HG03571 (cell line): ENCODE results near the gene RPGRIP1L.

Source experiments
- ATAC-seq: cut with Tn5 transposase; IDR thresholded peaks from one replicate; pipeline ENCODE4 v1.9.1; 2021; ENCODE audit not compliant: unreplicated experiment

The RPGRIP1L gene

DNA sequence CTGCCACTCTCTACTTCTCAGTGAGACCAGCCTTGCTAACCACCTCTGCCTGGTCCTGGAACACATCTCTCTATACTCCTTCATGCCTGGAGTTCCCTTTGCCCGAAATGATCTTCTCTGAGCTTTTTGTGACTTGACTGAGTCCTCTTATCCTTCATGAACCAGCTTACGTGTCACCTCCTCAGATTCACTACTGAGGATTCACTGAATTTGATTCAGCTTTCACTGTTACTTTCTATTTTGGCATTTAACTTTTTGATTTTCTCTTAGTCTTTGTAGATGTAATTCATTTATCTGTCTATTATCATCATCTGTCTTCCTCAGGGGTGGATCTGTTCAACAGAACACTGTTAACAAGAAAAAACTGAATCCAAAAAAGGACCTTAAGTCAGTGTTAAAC lies 95.6 kb downstream of the RPGRIP1L start:
- no peak for ATAC-seq

- no peak for ATAC-seq
Observed at GRCh38 chr16:53605831-53606400, 97.7 kb downstream of the RPGRIP1L start.

DNA sequence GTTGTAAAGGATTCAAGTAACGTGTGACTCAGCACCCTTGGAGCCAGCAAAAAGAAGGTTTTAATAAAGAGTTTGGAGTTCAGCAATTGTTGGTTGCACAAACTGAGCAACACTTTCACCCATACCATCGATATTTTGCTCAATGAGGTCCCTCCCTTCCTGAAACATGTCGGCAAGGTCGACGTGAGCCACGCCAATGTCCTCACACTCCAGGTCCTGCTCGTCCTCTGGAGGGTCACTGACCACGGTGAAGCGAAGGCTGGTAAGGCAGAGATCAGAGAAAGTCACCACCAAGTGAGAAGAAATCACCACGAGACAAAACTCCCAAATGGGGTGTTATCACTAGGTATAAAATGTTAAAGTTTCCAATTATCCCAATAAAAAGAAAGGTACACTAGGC lies 98.3 kb downstream of the RPGRIP1L start:
- no peak for ATAC-seq

DNA sequence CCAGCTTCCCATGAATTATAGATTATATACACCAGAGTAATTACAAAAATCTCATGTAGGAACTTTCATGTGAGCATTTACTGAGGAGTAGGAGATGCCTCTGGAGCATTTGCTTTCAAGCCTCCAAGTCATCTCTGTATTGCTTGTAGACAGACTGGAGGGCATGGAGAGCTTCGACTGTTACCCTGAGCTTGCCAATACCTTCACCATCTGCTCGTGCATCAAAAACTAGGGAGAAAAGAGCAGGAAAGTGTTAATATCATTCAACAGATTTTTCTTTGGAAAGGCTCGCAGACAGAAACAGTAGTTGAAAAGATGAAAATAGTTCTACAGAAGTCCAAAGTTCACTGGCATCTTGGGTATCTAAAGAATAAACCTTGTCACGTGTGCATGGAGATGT lies 101.7 kb downstream of the RPGRIP1L start:
- no peak for ATAC-seq

GRCh38 chr16:53600616-53601015 lies 103.0 kb downstream of the RPGRIP1L start:
- no peak for ATAC-seq

DNA sequence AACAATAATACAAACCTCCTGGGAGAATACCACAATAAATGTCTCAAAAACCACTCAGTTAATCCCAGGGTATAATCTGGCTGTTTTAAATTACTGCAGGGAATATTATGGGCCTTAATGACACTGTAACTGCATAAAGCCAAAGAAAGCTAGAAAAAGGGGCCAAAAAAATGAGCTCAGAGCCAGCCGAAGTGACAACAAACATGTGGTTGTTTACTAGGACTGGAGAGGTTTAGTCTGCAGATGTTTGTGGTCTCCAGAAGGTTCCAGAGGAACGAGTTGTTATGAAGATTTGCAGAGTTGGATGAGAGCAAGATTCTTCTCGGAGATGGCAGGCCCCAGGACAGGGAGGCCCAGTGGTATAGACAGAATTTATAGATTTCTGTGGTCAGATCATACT lies 103.5 kb downstream of the RPGRIP1L start:
- ATAC-seq: no peak

DNA sequence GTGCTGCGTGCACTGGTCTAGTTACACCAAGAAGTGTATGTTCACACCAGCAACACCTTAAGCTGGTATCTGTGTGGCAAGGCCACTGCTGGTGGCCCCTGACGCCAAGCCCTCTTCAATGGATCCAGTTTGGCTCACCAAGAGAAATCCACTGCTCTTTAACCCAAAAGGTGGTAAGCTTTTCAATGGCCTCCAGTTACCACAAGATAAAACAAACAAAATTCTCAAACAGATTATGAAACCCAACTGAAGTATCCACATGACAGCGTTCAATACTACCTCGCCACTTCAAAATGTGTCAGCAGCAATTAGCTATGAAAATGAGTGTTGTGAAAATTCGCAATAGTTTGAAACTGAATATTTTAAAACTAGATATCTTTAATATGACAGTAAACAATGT lies 104.1 kb downstream of the RPGRIP1L start:
- no peak for ATAC-seq

DNA sequence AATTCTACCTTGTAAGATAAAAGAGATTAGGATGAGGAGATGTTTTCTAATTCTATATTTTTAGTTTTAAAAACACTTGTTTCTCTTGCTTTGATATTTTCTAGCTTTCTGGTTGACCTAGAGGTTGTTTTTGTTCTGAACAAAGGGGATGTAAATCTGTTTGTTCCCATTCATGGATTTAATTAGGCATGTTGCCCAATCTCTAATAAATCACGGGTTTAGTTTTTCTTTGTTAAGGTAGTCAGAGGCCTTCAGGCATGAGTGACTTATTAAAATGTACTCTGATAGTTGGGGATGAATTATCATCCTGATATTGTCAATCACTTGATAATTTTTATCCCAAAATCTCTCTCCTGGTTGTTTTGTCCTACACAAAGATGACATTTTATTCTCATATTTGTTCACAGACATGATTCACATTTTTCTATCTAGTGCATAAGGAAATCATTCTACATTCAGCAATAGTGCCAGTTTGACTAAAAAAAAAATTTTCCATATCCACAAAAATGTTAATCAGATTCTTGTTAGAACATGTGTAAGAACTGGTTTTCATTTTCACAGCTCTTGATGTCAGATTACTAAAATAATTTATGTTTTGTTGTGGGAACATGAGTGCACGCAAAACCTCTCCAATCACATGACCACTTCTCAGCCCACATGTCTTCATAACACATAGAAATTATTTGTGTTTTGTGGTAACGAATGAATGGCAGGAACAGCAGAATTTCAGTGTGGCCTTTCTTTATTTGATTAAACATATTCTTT lies 105.0 kb downstream of the RPGRIP1L start:
- ATAC-seq: no peak

GRCh38 chr16:53597776-53598175 lies 105.9 kb downstream of the RPGRIP1L start:
- ATAC-seq: no peak

- no peak for ATAC-seq
Observed at GRCh38 chr16:53588081-53588648, 115.5 kb downstream of the RPGRIP1L start.

DNA sequence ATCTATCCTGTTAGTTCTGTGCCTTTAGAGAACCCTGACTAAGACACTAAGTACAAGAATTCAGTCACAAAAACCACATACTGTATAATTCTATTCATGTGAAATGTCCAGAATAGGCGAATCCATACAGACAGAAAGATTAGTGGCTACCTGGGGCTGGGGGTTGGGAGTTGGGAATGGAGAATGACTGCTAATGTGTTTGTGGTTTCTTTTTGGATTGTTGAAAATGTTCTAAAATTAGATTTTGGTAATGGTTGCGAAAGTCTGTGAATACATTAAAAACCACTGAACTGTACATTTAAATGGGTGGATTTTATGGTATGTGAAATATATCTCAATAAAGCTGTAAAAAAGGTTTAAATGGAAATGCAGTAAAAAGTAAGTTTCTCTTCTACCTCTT lies 120.3 kb downstream of the RPGRIP1L start:
- ATAC-seq: no peak

DNA sequence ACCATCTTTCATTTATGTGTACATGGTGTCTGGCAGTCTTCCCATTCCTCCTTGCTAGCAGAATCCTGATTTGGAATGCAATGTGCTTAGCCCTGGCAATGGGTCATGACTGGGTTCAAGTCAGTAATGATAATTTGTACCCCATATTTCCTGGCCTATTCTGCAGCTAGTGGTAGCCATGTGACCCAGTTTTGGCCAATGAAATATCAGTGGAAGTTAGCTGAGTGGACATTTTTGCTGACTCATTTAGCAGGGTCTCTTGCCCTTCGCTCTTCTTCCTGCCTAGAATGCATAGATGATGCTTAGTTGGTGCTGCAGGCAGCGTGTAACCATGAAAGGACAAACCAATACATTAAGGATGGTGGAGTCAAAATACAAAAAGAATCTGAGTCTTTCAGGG lies 121.9 kb downstream of the RPGRIP1L start:
- ATAC-seq: no peak

DNA sequence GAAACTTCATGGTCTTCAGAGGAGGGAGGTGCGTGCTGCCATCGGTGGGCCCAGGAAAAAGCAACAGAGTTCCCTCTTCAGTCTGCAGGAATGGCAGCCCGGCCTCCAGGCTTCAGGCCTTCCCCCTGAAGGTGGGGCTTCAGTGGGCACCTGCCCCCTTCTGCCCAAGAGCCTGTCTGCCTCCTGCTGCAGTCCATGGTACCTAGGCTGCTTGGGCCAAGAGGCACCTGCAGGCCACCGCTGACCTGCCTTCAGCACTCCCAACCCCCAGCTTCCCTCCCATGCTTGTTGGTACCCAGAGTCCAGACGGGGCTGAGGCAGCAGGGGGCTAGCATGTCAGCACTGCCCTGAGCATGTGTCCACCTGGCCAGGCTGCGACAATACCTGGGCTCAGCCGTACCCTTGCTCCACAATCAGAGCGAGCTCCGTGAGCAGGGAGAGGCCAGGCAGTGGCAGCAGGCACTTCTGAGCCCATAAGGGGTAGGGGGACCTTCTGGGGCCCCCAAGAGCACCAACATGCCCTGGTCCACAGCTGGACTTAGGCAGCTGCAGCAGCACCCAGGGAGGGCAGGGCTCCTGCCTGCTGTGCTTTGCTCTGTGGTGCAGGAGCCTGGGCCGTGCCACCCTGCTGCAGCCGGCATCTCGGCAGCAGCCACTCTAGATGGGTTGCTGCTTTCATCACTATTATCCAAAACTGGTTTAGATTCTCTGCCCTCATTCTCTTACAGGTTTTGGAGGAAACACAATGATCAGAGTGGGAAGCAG lies 123.4 kb downstream of the RPGRIP1L start:
- no peak for ATAC-seq

DNA sequence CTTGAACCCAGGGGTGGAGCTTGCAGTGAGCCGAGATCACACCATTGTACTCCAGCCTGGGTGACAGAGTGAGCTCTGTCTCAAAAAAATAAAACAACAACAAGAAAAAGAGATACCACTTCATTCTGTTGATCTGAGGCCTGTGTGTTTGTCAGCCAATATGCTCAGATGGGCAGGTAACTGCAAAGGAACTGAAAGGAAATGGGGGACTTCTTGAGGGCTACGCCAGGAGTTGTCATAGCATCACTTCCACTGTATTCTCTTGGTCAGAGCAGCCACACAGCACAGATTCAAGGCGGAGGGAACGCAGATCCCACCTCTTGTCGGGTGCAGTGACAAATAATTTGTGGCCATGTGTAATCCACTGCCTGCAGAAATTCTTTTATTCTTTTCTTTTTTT lies 126.8 kb downstream of the RPGRIP1L start:
- ATAC-seq: no peak

DNA sequence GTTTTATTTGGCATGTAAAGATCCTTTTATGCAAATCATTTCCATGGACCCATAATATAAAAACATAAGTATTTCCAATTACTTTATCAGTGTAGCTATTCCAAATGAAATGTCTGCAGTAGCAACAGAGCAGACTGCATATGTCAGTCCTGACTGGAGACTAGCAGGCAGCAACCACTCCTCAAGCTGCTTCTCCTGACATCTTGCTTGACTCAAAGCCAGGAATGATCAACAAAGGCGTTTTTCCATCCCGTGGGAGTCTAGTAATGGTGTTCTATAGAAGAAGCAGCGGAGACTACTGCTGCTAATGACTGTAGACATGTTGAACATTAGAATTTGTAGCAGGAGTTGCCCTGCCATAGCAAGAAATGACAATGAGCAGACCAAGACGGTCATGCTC lies 127.4 kb downstream of the RPGRIP1L start:
- no peak for ATAC-seq

- ATAC-seq: no peak
Observed at GRCh38 chr16:53571763-53572162, 131.9 kb downstream of the RPGRIP1L start.

DNA sequence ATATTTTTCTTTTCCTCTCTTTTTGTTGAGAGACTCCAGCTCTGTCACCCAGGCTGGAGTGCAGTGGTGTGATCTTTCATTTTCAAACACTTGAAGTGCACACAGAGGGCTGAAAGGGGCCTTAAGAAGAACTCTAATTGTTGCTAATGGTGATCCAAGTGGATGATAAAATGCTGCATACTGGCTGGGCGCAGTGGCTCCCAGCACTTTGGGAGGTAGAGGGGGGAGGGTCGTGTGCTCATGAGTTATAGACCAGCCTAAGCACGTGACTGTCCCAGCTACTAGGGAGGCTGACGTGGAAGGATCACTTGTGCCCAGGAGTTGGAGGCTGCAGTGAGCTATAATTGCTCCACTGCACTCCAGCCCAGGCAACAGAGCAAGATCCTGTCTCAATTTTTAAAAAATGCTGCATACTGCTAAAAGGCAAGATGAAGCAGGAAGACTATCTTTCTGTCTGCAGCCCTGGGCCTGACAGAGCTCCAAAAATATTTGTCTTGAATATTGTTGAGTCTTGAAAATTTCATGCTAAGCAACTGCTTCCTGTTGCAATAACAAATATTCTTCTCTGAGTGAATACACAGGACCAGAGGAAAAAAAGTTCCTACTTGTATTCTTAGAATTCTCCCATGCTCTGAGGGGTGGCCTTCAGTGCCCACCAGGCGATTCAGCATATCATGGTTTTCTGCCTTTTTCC lies 137.0 kb downstream of the RPGRIP1L start:
- no peak for ATAC-seq

DNA sequence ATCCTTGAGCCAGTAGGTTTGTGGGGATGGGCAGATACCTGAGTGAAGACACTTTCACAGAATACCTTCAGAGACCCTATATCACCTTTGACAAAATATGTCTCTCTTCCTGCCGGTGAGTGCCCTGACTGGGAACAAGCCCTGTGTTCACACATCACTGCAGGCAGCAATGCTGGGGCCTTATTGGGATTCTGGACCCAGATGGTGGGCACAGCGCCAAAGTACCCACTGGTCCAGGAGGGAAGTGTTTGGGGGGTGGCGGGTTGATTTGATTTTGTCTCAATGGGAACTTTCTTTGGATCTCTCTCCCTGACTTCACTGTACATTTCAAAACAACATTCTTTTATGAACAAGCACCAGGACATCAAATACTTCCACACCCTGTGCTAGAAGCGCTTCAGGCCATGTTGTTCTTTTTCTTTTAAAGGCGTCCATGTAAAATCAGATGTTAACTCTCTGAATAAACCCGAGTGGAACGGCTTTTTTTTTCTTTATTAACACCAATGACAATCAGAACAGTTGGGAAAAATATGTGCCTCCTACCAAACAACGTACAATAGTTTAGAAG lies 138.3 kb downstream of the RPGRIP1L start:
- ATAC-seq: no peak

GRCh38 chr16:53563426-53563825 lies 140.2 kb downstream of the RPGRIP1L start:
- no peak for ATAC-seq

GRCh38 chr16:53561101-53561888 lies 142.4 kb downstream of the RPGRIP1L start:
- ATAC-seq: no peak
